ENCODE results near the gene POLD1. TPM values are rescaled to one million over a fixed set of nuclear protein-coding genes. Genes with fewer than 3 reads are reported as not detected.

Gene POLD1
- total and polyA plus RNA-seq, 2 experiments from 2014 or later = 111 to 173 TPM

GRCh38 chr19:50402544-50403301, 18.6 kb downstream of the POLD1 start:
- Histone ChIP-seq H3K79me2 (replicated peaks; ENCODE audit: insufficient read depth) (peaks cover 2% of the 10 kb centered on the region), H3K4me3 (no peak overlapping the region), H4K20me1 (replicated peaks; ENCODE audit: insufficient read depth) (peaks cover 9% of the 10 kb centered on the region), H3F3A (replicated peaks; ENCODE audit: low read depth) (no peaks in the 10 kb centered on the region), H3K27ac (ENCODE audit: low read depth) (no peak overlapping the region), H3K9me2 (ENCODE audit: insufficient read depth) (no peaks in the 10 kb centered on the region), H3K36me3 (ENCODE audit: insufficient read depth) (peaks cover 4% of the 10 kb centered on the region; the same call in 1 of the 2 replicates), H2AFZ (no peak overlapping the region), H3K4me2 (no peak overlapping the region), H3K4me1 (ENCODE audit: insufficient read depth) (no peaks in the 10 kb centered on the region), H3K27me3 (ENCODE audit: insufficient read depth) (no peaks in the 10 kb centered on the region)
- no peak for ATAC-seq
- TF ChIP-seq ZNF331 (CRISPR knock-in tag; IDR thresholded peaks at IDR 0.05; ENCODE audit: low read depth) (no peak), JUNB (IDR thresholded peaks at IDR 0.05; ENCODE audit: unreplicated experiment) (no peak), EZH2 (IDR thresholded peaks at IDR 0.05; ENCODE audit: low read depth, unreplicated experiment) (no peak), EZH2phosphoT487 (IDR thresholded peaks at IDR 0.05; ENCODE audit: unreplicated experiment) (no peak), POLR2AphosphoS5 (IDR thresholded peaks at IDR 0.05; ENCODE audit: low read depth) (no peak), ETS1 (IDR thresholded peaks at IDR 0.05) (no peak), ZNF114 (CRISPR knock-in tag; IDR thresholded peaks at IDR 0.05) (no peak), CTCF (conservative IDR thresholded peaks at IDR 0.05; ENCODE audit: low read depth in 2 of 2) (no peak), CREB1 (CRISPR knock-in tag; IDR thresholded peaks at IDR 0.05; ENCODE audit: low read depth) (no peak)
- TF ChIP-seq, protein P1, sequence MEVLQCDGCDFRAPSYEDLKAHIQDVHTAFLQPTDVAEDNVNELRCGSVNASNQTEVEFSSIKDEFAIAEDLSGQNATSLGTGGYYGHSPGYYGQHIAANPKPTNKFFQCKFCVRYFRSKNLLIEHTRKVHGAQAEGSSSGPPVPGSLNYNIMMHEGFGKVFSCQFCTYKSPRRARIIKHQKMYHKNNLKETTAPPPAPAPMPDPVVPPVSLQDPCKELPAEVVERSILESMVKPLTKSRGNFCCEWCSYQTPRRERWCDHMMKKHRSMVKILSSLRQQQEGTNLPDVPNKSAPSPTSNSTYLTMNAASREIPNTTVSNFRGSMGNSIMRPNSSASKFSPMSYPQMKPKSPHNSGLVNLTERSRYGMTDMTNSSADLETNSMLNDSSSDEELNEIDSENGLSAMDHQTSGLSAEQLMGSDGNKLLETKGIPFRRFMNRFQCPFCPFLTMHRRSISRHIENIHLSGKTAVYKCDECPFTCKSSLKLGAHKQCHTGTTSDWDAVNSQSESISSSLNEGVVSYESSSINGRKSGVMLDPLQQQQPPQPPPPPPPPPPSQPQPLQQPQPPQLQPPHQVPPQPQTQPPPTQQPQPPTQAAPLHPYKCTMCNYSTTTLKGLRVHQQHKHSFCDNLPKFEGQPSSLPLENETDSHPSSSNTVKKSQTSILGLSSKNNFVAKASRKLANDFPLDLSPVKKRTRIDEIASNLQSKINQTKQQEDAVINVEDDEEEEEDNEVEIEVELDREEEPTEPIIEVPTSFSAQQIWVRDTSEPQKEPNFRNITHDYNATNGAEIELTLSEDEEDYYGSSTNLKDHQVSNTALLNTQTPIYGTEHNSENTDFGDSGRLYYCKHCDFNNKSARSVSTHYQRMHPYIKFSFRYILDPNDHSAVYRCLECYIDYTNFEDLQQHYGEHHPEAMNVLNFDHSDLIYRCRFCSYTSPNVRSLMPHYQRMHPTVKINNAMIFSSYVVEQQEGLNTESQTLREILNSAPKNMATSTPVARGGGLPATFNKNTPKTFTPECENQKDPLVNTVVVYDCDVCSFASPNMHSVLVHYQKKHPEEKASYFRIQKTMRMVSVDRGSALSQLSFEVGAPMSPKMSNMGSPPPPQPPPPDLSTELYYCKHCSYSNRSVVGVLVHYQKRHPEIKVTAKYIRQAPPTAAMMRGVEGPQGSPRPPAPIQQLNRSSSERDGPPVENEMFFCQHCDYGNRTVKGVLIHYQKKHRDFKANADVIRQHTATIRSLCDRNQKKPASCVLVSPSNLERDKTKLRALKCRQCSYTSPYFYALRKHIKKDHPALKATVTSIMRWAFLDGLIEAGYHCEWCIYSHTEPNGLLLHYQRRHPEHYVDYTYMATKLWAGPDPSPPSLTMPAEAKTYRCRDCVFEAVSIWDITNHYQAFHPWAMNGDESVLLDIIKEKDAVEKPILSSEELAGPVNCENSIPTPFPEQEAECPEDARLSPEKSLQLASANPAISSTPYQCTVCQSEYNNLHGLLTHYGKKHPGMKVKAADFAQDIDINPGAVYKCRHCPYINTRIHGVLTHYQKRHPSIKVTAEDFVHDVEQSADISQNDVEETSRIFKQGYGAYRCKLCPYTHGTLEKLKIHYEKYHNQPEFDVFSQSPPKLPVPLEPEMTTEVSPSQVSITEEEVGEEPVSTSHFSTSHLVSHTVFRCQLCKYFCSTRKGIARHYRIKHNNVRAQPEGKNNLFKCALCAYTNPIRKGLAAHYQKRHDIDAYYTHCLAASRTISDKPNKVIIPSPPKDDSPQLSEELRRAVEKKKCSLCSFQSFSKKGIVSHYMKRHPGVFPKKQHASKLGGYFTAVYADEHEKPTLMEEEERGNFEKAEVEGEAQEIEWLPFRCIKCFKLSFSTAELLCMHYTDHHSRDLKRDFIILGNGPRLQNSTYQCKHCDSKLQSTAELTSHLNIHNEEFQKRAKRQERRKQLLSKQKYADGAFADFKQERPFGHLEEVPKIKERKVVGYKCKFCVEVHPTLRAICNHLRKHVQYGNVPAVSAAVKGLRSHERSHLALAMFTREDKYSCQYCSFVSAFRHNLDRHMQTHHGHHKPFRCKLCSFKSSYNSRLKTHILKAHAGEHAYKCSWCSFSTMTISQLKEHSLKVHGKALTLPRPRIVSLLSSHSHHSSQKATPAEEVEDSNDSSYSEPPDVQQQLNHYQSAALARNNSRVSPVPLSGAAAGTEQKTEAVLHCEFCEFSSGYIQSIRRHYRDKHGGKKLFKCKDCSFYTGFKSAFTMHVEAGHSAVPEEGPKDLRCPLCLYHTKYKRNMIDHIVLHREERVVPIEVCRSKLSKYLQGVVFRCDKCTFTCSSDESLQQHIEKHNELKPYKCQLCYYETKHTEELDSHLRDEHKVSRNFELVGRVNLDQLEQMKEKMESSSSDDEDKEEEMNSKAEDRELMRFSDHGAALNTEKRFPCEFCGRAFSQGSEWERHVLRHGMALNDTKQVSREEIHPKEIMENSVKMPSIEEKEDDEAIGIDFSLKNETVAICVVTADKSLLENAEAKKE (CRISPR knock-in tag; IDR thresholded peaks at IDR 0.05) = no peak
- TF ChIP-seq, protein P2, sequence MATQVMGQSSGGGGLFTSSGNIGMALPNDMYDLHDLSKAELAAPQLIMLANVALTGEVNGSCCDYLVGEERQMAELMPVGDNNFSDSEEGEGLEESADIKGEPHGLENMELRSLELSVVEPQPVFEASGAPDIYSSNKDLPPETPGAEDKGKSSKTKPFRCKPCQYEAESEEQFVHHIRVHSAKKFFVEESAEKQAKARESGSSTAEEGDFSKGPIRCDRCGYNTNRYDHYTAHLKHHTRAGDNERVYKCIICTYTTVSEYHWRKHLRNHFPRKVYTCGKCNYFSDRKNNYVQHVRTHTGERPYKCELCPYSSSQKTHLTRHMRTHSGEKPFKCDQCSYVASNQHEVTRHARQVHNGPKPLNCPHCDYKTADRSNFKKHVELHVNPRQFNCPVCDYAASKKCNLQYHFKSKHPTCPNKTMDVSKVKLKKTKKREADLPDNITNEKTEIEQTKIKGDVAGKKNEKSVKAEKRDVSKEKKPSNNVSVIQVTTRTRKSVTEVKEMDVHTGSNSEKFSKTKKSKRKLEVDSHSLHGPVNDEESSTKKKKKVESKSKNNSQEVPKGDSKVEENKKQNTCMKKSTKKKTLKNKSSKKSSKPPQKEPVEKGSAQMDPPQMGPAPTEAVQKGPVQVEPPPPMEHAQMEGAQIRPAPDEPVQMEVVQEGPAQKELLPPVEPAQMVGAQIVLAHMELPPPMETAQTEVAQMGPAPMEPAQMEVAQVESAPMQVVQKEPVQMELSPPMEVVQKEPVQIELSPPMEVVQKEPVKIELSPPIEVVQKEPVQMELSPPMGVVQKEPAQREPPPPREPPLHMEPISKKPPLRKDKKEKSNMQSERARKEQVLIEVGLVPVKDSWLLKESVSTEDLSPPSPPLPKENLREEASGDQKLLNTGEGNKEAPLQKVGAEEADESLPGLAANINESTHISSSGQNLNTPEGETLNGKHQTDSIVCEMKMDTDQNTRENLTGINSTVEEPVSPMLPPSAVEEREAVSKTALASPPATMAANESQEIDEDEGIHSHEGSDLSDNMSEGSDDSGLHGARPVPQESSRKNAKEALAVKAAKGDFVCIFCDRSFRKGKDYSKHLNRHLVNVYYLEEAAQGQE (IDR thresholded peaks at IDR 0.05; ENCODE audit: unreplicated experiment) = no peak
- no peak overlapping the region for H3K4me3 Mint-ChIP-seq
- H3K27me3 Mint-ChIP-seq (ENCODE audit: insufficient read depth, low read depth, poor library complexity) = peaks cover 5% of the 10 kb centered on the region
- no peak overlapping the region for H3K27ac Mint-ChIP-seq
- H3K4me1 Mint-ChIP-seq = no peaks in the 10 kb centered on the region
- no peak for DNase-seq (ENCODE audit: low spot score)
- H3K9me3 Mint-ChIP-seq = no peaks in the 10 kb centered on the region; the same call in 1 of the 3 replicates
- peaks cover 51% of the 10 kb centered on the region for H3K36me3 Mint-ChIP-seq (ENCODE audit: low read depth)

All from GM23338 (cell line).